ENCODE results near the gene FFAR1.

DNA sequence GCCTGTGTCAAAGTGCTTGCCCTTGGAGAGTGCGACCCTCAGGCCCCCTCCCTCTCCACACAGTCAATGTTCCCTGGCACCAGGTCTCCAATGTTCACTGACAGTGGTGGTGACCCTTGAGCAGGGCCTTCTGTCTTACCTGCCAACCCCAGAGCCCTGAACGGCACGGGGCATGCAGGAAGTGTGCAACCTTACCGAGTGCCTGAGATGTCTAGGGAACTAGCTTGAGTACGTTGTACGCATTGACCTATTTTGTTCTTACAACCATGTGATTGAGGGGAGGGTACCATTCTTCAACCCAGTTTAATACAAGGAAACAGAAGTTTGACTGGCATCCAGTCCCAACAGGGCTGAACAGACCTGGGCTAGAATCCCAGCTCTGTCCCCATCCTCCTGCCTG is 42.5 kb upstream of the FFAR1 start:
- TF ChIP-seq LEF1 (IDR thresholded peaks at IDR 0.05; ENCODE audit: borderline replicate concordance) (no peak), FOXM1 (IDR thresholded peaks at IDR 0.05; ENCODE audit: borderline replicate concordance) (no peak)
